NCI-H2171 treated with DMSO at 0.1 percent for 48 hours (cell line): ENCODE results near the gene PRRT2.

ENCODE experiments used
- DNase-seq: peaks from one replicate; lab custom pipeline; 2025; lab: John Stamatoyannopoulos, UW

PRRT2 gene

GRCh38 chr16:29862884-29863668, 51.1 kb downstream of the PRRT2 start, which contains the start of gene CDIPT:
TSS of gene CDIPT (minus strand) at chr16:29863226. CDS start at chr16:29862857, 369 bp downstream.
- DNase-seq: peak; percentile 95

DNA sequence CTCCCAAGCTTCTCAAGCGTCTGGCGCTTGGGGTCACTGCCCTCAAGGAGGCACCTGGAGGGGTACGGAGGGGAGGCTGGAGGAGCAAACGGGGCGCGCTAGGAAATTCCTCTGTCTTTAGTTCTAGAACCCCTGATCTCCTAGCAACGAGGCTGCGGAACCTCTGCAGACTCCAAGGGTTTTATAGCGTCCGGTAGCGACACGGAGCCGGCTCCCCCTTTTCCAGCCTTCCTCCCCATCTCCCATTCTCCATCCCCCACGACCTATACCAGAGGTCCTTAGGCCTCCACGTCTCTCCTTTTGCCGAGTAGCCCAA, 51.6 kb downstream of the PRRT2 start:
- DNase-seq: no peak

DNA sequence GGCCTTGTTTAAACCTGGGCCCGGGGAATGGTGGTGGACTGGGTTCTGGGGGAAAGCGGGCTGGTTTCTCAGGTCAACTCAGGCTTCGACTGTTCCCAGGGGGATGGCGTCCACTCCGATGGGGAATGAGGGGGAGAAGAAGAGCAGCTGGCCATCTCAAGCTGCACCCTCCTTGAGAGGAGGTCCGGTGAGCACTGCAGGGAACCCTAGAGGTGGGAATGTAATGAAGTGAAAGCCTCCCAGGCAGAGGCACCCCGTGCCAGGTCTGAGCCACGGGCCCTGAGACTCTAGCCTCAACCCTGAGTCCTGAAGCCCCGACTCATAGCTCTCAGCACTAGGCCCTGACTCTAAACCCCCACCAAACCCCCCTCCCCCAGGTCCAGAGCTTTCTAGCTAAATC, 52.2 kb downstream of the PRRT2 start:
- no peak for DNase-seq
